ENCODE results near the gene C1QA.

C1QA gene

GRCh38 chr1:22635436-22635835 is 992 bp upstream of the C1QA start:
- no peak for TF ChIP-seq TOX (CRISPR knock-in tag; IDR thresholded peaks at IDR 0.05; ENCODE audit: borderline replicate concordance)
- TF ChIP-seq ARNTL (CRISPR knock-in tag; IDR thresholded peaks at IDR 0.05; ENCODE audit: borderline replicate concordance, low read depth) = no peak
- no peak for TF ChIP-seq TCF4 (CRISPR knock-in tag; IDR thresholded peaks at IDR 0.05; ENCODE audit: borderline replicate concordance)
- no peak for TF ChIP-seq GLIS3 (CRISPR knock-in tag; IDR thresholded peaks at IDR 0.05)
- no peak for TF ChIP-seq ZNF8 (CRISPR knock-in tag; IDR thresholded peaks at IDR 0.05)
- TF ChIP-seq ZFP3 (CRISPR knock-in tag; IDR thresholded peaks at IDR 0.05) = no peak
- TF ChIP-seq ESRRG (CRISPR knock-in tag; IDR thresholded peaks at IDR 0.05) = no peak
- no peak for TF ChIP-seq OSR1 (CRISPR knock-in tag; IDR thresholded peaks at IDR 0.05)
- TF ChIP-seq CSDC2 (CRISPR knock-in tag; IDR thresholded peaks at IDR 0.05) = no peak
- no peak for TF ChIP-seq CSRNP3 (CRISPR knock-in tag; IDR thresholded peaks at IDR 0.05)
- no peak for TF ChIP-seq ZFP30 (CRISPR knock-in tag; IDR thresholded peaks at IDR 0.05)
- no peak for TF ChIP-seq ZNF565 (CRISPR knock-in tag; conservative IDR thresholded peaks at IDR 0.05; ENCODE audit: low read depth)
- TF ChIP-seq BACH2 (CRISPR knock-in tag; IDR thresholded peaks at IDR 0.05; ENCODE audit: borderline replicate concordance) = no peak
- TF ChIP-seq RARB (CRISPR knock-in tag; IDR thresholded peaks at IDR 0.05) = no peak
- ATAC-seq = no peak

DNA sequence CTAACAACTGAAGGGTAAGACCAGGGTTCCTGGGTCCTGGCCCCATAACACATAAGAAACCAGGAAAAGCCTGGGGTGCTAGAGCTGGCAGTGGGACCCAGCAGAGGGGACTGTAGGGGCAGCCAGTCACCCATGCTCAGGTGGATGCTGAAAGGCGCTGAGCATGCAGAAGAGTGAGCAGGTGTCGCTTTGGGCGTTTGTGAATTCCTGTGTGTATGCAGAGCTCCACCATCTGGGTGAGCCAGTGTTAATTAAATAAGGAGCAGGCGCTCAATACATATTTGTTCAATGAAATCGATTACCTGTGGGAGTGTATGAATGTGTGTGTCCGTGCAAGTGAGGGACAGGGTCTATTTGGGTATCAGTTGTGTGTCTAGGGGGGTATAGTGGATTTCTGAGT is 499 bp downstream of the C1QA start:
- TF ChIP-seq ZNF565 (CRISPR knock-in tag; conservative IDR thresholded peaks at IDR 0.05; ENCODE audit: low read depth) (no peak), ESRRG (CRISPR knock-in tag; IDR thresholded peaks at IDR 0.05) (no peak), CSRNP3 (CRISPR knock-in tag; IDR thresholded peaks at IDR 0.05) (no peak), ZC3H10 (CRISPR knock-in tag; IDR thresholded peaks at IDR 0.05) (no peak), PATZ1 (CRISPR knock-in tag; IDR thresholded peaks at IDR 0.05; ENCODE audit: borderline replicate concordance) (no peak), RARB (CRISPR knock-in tag; IDR thresholded peaks at IDR 0.05) (no peak), CREB5 (CRISPR knock-in tag; IDR thresholded peaks at IDR 0.05; ENCODE audit: low read depth) (no peak), ZNF70 (CRISPR knock-in tag; IDR thresholded peaks at IDR 0.05) (no peak), GLIS3 (CRISPR knock-in tag; IDR thresholded peaks at IDR 0.05) (no peak), OSR1 (CRISPR knock-in tag; IDR thresholded peaks at IDR 0.05) (no peak), PPARA (CRISPR knock-in tag; IDR thresholded peaks at IDR 0.05; ENCODE audit: borderline replicate concordance) (no peak), SNAI2 (CRISPR knock-in tag; IDR thresholded peaks at IDR 0.05) (no peak)
- TF ChIP-seq, protein P1, sequence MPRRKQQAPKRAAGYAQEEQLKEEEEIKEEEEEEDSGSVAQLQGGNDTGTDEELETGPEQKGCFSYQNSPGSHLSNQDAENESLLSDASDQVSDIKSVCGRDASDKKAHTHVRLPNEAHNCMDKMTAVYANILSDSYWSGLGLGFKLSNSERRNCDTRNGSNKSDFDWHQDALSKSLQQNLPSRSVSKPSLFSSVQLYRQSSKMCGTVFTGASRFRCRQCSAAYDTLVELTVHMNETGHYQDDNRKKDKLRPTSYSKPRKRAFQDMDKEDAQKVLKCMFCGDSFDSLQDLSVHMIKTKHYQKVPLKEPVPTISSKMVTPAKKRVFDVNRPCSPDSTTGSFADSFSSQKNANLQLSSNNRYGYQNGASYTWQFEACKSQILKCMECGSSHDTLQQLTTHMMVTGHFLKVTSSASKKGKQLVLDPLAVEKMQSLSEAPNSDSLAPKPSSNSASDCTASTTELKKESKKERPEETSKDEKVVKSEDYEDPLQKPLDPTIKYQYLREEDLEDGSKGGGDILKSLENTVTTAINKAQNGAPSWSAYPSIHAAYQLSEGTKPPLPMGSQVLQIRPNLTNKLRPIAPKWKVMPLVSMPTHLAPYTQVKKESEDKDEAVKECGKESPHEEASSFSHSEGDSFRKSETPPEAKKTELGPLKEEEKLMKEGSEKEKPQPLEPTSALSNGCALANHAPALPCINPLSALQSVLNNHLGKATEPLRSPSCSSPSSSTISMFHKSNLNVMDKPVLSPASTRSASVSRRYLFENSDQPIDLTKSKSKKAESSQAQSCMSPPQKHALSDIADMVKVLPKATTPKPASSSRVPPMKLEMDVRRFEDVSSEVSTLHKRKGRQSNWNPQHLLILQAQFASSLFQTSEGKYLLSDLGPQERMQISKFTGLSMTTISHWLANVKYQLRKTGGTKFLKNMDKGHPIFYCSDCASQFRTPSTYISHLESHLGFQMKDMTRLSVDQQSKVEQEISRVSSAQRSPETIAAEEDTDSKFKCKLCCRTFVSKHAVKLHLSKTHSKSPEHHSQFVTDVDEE (CRISPR knock-in tag; IDR thresholded peaks at IDR 0.05) = no peak
- TF ChIP-seq, protein P2, sequence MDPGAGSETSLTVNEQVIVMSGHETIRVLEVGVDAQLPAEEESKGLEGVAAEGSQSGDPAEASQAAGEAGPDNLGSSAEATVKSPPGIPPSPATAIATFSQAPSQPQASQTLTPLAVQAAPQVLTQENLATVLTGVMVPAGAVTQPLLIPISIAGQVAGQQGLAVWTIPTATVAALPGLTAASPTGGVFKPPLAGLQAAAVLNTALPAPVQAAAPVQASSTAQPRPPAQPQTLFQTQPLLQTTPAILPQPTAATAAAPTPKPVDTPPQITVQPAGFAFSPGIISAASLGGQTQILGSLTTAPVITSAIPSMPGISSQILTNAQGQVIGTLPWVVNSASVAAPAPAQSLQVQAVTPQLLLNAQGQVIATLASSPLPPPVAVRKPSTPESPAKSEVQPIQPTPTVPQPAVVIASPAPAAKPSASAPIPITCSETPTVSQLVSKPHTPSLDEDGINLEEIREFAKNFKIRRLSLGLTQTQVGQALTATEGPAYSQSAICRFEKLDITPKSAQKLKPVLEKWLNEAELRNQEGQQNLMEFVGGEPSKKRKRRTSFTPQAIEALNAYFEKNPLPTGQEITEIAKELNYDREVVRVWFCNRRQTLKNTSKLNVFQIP (CRISPR knock-in tag; IDR thresholded peaks at IDR 0.05; ENCODE audit: borderline replicate concordance, low read depth) = no peak
- no peak for ATAC-seq
